Endothelial cell (in vitro differentiated cells): ENCODE data around the gene APC2. TPM values are rescaled to one million over a fixed set of nuclear protein-coding genes. Genes with fewer than 3 reads are reported as not detected.

Experiments used
- DNase-seq: peaks from one replicate; pipeline ENCODE4 v3.0.0; 2021; ENCODE audit warnings: low spot score
- H3K27ac Mint-ChIP-seq: one replicate; pipeline ENCODE4 v1.8.0; 2021; ENCODE audit warnings: mixed read lengths, inconsistent platforms; ENCODE audit not compliant: unreplicated experiment
- H3K27me3 Mint-ChIP-seq: one replicate; pipeline ENCODE4 v1.8.0; 2021; ENCODE audit warnings: mild to moderate bottlenecking, moderate library complexity, mixed read lengths, inconsistent platforms; ENCODE audit not compliant: unreplicated experiment
- H3K36me3 Mint-ChIP-seq: one replicate; pipeline ENCODE4 v1.8.0; 2021; ENCODE audit warnings: mild to moderate bottlenecking, low read depth, mixed read lengths, inconsistent platforms; ENCODE audit not compliant: unreplicated experiment
- H3K4me1 Mint-ChIP-seq: one replicate; pipeline ENCODE4 v1.8.0; 2021; ENCODE audit warnings: mild to moderate bottlenecking, mixed read lengths, inconsistent platforms; ENCODE audit not compliant: unreplicated experiment
- H3K4me3 Mint-ChIP-seq: one replicate; pipeline ENCODE4 v1.8.0; 2021; ENCODE audit warnings: mild to moderate bottlenecking, mixed read lengths, inconsistent platforms; ENCODE audit not compliant: unreplicated experiment
- H3K9me3 Mint-ChIP-seq: one replicate; pipeline ENCODE4 v1.8.0; 2021; ENCODE audit warnings: mixed read lengths, inconsistent platforms; ENCODE audit not compliant: unreplicated experiment
- total RNA-seq: library from RNA; stranded (reverse); fragmentation: NEBNext Ultra II Directional; extraction: Animal tissue kit (Norgen Biotek cat#: 25700); gene quantifications from one replicate; pipeline ENCODE4 v1.2.1, GENCODE V29; 2021; ENCODE audit not compliant: unreplicated experiment
- TF ChIP-seq, protein P1 (sequence below): fragments of 200-600 bp; sonication (generic); IDR thresholded peaks from one replicate; pipeline ENCODE4 v1.5.0; 2021; ENCODE audit warnings: antibody characterized with exemption; ENCODE audit not compliant: unreplicated experiment

Gene APC2
- total RNA-seq, 1 donor from 2014 or later, result 1.9 TPM

DNA sequence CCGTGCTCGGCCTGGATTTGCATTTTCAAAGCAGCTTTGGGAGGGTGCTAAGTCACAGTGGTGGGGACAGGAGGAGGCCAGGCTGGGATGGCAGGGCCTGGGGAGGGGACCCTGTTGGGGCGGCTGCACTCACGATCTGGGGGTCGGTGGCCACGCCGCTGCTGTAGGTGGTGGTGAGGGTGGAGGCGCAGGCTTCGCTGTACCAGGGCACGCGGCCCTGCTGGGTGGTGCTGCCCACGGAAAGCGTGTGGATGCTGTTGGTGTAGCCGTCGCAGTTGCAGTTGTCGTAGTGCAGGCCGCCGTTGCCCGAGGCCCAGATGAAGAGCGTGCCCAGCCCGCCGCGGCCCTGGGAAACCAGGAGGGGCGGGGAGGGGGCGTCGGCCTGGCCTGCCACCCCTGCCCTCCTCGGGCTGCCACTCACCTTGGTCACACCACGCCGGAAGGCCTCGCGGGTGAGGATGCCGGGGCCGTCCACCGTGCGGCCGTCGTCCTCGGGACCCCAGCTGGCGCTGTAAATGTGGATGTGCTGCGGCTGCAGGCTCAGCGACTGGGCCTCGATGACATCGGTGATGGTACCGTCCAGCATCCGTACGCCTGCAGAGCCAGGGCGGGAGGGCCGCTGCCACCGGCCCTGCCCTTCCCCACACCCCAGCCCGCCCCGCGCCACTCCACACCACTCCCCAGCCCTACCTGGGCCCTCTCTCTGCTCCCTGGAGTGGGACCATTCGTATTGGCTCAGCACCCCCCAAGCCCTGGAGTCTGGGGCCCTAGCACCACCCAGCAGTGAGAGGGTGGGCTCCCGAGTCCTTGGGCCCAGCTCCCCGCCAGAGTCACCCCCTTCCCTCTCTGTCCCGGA is 37.0 kb downstream of the APC2 start:
- no peak overlapping the region for H3K27ac Mint-ChIP-seq
- no peak overlapping the region for H3K4me3 Mint-ChIP-seq
- TF ChIP-seq, protein P1, sequence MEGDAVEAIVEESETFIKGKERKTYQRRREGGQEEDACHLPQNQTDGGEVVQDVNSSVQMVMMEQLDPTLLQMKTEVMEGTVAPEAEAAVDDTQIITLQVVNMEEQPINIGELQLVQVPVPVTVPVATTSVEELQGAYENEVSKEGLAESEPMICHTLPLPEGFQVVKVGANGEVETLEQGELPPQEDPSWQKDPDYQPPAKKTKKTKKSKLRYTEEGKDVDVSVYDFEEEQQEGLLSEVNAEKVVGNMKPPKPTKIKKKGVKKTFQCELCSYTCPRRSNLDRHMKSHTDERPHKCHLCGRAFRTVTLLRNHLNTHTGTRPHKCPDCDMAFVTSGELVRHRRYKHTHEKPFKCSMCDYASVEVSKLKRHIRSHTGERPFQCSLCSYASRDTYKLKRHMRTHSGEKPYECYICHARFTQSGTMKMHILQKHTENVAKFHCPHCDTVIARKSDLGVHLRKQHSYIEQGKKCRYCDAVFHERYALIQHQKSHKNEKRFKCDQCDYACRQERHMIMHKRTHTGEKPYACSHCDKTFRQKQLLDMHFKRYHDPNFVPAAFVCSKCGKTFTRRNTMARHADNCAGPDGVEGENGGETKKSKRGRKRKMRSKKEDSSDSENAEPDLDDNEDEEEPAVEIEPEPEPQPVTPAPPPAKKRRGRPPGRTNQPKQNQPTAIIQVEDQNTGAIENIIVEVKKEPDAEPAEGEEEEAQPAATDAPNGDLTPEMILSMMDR, result no peak
- H3K27me3 Mint-ChIP-seq, result peaks cover 11% of the 10 kb centered on the region
- no peaks in the 10 kb centered on the region for H3K36me3 Mint-ChIP-seq
- peaks cover 2% of the 10 kb centered on the region for H3K4me1 Mint-ChIP-seq
- H3K9me3 Mint-ChIP-seq, result no peaks in the 10 kb centered on the region
- no peak for DNase-seq

DNA sequence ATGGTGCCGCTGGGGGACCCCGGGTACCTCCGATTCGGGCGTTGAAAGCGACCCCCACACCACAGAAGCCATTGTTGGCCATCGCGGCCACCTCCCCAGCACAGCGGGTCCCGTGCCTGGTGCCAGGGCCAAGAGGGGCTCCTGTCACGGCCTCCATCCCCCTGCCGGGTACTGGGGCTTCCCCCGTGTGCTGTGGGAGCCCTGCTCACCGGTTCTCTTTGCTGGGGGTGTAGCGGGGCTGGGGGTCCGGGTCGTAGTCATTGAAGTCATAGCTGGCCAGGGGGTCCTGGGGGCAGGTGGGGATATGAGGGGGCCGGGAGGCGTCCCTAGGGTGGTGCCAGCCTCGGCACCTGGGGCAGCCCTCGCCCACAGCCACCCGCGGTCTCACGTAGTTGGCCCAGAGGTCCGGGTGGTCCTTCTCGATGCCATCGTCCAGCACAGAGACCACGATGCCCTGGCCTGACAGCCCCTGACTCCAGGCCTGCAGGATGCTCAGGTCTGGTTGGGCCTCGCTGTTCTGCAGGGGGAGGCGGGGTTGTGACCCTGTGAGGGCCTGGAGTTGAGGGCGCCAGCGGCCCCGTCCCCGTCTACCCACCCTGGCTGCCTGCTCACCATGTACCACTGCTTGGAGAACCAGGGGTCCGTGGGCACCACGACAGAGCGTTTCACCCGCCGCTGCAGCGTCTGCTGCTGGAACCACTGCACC is 37.8 kb downstream of the APC2 start:
- Mint-ChIP-seq H3K4me3 (no peak overlapping the region), H3K36me3 (no peaks in the 10 kb centered on the region), H3K27ac (no peak overlapping the region), H3K4me1 (peaks cover 2% of the 10 kb centered on the region), H3K27me3 (peaks cover 14% of the 10 kb centered on the region), H3K9me3 (no peaks in the 10 kb centered on the region)
- no peak for DNase-seq
- TF ChIP-seq, protein P1, result no peak

- H3K27me3 Mint-ChIP-seq, result peaks cover 14% of the 10 kb centered on the region
- H3K36me3 Mint-ChIP-seq, result no peaks in the 10 kb centered on the region
- H3K4me1 Mint-ChIP-seq, result peaks cover 2% of the 10 kb centered on the region
- no peak overlapping the region for H3K27ac Mint-ChIP-seq
- DNase-seq, result no peak
- TF ChIP-seq, protein P1, result no peak
- H3K9me3 Mint-ChIP-seq, result no peaks in the 10 kb centered on the region
- no peak overlapping the region for H3K4me3 Mint-ChIP-seq
Observed at GRCh38 chr19:1488282-1488601, 38.3 kb downstream of the APC2 start.

- no peak overlapping the region for H3K4me3 Mint-ChIP-seq
- H3K27me3 Mint-ChIP-seq, result peaks cover 14% of the 10 kb centered on the region
- no peak for DNase-seq
- H3K27ac Mint-ChIP-seq, result no peak overlapping the region
- peaks cover 2% of the 10 kb centered on the region for H3K4me1 Mint-ChIP-seq
- no peaks in the 10 kb centered on the region for H3K36me3 Mint-ChIP-seq
- TF ChIP-seq, protein P1, result no peak
- no peaks in the 10 kb centered on the region for H3K9me3 Mint-ChIP-seq
Observed at GRCh38 chr19:1489463-1490310, 39.8 kb downstream of the APC2 start.
